Smooth muscle cell of the coronary artery (primary cell): ENCODE measurements around the gene HOXA13. TPM values are rescaled to one million over a fixed set of nuclear protein-coding genes. Genes with fewer than 3 reads are reported as not detected.

Source experiments
- total RNA-seq: library from RNA; depleted of rRNA; stranded (reverse); fragments of >200 nt; gene quantifications from 2 replicates; pipeline ENCODE4 v1.2.3, GENCODE V29; 2014; ENCODE audit warnings: low replicate concordance

The HOXA13 gene
- total RNA-seq = not detected in 2 replicates

DNA sequence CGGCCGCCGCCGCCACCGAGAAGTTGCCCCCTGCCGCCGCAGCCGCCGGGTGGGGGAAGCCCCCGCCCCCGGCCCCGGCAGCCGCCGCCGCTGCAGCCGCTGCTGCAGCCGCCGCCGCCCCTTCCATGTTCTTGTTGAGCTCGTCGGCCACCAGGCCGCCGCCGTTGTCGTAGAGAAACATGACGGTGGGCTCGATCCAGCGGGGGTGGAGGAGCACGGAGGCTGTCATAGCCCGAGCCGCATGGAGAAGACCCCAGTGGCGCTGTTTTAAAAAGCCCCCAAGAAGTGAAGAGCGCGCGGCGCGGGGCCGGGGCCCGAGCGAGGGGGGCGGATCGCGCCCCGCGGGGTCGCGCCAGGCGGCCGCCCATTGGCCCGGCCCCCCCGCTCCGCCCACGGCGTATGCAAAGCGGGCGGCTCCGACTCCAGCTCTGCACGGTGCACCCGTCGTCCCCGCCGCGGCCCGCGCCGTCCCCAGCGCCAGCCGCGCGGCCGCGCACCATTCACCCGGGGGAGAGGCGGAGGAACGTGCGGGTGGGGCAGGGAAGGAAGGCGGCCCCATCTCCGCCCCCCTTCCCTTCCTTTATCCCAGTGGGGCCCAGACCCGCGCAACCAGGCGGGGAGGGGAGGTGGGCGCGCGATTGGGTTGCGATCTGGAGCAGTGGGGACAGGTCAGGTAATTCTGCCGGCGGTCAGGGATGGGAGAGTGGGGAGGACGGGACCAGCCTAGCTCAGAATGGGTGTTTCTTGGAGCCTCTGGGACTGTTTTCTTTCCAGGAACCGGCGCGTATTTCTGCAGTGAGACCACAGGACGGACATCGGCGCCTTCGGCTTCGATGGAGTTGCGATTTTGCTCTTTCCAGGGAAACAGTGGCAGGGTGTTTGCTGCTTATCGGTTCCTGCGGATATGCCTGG is at the start of gene HOXA13:
Gene HOXA13, minus strand, starts transcription at position 243 of the 912 bp plus-strand sequence. Its CDS starts 14 bp downstream, at position 229.

GRCh38 chr7:27242555-27243339 is 42.9 kb upstream of the HOXA13 start, which contains the start of gene EVX1:
Gene EVX1, plus strand, starts transcription at chr7:27242802. Its CDS starts 229 bp downstream, at chr7:27243031.

GRCh38 chr7:27185013-27185853 is 14.7 kb downstream of the HOXA13 start, which contains the start of gene HOXA11:
Gene HOXA11, minus strand, starts transcription at chr7:27185232. Its CDS starts 88 bp downstream, at chr7:27185144.

GRCh38 chr7:27173956-27174873 is 25.7 kb downstream of the HOXA13 start, which contains the start of gene HOXA10:
Gene HOXA10, minus strand, starts transcription at chr7:27174320. Its CDS starts 14 bp downstream, at chr7:27174306.

DNA sequence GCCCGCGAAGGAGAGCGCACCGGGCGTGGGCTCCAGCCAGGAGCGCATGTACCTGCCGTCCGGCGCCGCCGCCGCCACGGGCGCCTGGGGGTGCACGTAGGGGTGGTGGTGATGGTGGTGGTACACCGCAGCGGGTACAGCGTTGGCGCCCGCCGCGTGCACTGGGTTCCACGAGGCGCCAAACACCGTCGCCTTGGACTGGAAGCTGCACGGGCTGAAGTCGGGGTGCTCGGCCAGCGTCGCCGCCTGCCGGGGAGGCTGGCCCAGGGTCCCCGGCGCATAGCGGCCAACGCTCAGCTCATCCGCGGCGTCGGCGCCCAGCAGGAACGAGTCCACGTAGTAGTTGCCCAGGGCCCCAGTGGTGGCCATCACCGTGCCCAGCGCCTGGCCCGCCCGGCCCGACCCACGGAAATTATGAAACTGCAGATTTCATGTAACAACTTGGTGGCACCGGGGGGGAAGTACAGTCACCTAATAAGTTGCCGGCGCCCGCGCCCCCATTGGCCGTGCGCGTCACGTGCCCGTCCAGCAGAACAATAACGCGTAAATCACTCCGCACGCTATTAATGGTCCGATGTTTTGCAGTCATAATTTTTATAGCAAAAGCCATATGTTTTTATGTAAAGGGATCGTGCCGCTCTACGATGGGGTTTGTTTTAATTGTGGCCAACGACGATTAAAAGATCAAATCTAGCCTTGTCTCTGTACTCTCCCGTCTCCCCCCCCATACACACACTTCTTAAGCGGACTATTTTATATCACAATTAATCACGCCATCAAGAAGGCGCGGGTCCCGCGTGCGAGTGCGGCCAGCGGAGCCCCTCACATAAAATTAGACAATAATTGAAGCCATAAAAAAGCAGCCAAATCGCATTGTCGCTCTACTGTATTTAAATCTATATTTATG is 34.5 kb downstream of the HOXA13 start, which contains the start of gene HOXA9:
Gene HOXA9, minus strand, starts transcription at position 449 of the 907 bp plus-strand sequence. Its CDS starts 80 bp downstream, at position 369.

GRCh38 chr7:27156508-27156898 is 43.4 kb downstream of the HOXA13 start, which contains the start of gene HOXA7:
Gene HOXA7, minus strand, starts transcription at chr7:27156675. Its CDS starts 130 bp downstream, at chr7:27156545.

GRCh38 chr7:27151931-27152815 is 47.7 kb downstream of the HOXA13 start, which contains the start of gene HOXA3:
Gene HOXA3, minus strand, starts transcription at chr7:27152583. Its CDS starts 41,943 bp downstream, at chr7:27110640.

DNA sequence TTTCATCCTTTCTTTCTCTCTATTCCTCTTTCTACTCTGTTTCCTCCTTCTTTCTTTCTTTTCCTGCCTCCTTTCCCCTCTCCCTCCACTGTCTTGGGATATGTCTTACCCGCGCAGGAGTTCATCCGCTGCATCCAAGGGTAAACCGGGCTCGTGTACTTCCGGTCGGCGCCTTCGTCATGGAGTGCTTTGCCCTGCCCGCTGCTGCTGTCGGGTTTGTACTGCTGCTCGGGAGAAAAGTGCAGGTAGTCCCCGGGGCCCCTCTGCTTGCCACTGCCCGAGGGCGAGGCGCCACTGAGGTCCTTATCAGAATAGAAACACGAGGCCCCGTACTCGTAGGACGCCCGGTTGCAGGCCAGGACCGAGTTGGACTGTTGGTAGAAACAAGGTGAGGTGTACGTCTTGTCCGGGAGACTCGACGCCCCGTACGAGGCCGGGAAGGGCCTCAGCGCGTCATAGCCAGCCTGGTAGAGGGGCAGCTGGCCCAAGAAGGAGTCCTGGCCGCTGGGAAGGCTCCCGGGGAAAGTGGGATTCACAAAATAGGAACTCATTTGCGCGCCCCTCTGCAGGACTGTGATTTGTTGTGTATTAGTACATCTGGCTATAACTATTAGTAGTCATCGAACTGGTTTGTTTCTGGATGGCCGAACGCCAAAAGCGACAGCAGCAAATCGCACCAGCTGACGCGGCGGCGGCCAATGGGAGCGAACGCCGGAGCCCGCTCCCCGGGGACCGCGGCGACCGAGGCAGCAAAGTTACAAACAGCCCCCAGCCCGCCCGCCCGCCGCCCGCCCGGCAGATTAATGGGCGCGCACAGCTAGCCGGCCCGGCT is 52.5 kb downstream of the HOXA13 start, which contains the start of gene HOXA6:
Gene HOXA6, minus strand, starts transcription at position 576 of the 832 bp plus-strand sequence. Its CDS starts 25 bp downstream, at position 551.

Other genes with a start within 250 kb of the HOXA13 start
- not detected in 2 replicates for gene HOXA1, start 104.1 kb downstream of the HOXA13 start, total RNA-seq
- gene HOXA2, start 97.4 kb downstream of the HOXA13 start, total RNA-seq = not detected in 2 replicates
- not detected in 2 replicates for gene HOXA4, start 69.3 kb downstream of the HOXA13 start, total RNA-seq
- not detected in 2 replicates for gene HOXA5, start 56.4 kb downstream of the HOXA13 start, total RNA-seq
- not detected in 2 replicates for gene HOXA6, start 52.3 kb downstream of the HOXA13 start, total RNA-seq
- not detected in 2 replicates for gene HOXA3, start 47.5 kb downstream of the HOXA13 start, total RNA-seq
- not detected in 2 replicates for gene HOXA7, start 43.4 kb downstream of the HOXA13 start, total RNA-seq
- gene HOXA9, start 34.6 kb downstream of the HOXA13 start, total RNA-seq = not detected in 2 replicates
- not detected in 2 replicates for gene HOXA10, start 25.8 kb downstream of the HOXA13 start, total RNA-seq
- not detected in 2 replicates for gene HOXA11, start 14.9 kb downstream of the HOXA13 start, total RNA-seq
- not detected in 2 replicates for gene EVX1, start 42.7 kb upstream of the HOXA13 start, total RNA-seq